HG03457 (cell line): Measurements from ENCODE around the gene ITGA1.

Source experiments
- ATAC-seq: cut with Tn5 transposase; IDR thresholded peaks from one replicate; pipeline ENCODE4 v1.9.1; 2021; ENCODE audit warnings: moderate number of reproducible peaks; ENCODE audit not compliant: unreplicated experiment

The ITGA1 gene

DNA sequence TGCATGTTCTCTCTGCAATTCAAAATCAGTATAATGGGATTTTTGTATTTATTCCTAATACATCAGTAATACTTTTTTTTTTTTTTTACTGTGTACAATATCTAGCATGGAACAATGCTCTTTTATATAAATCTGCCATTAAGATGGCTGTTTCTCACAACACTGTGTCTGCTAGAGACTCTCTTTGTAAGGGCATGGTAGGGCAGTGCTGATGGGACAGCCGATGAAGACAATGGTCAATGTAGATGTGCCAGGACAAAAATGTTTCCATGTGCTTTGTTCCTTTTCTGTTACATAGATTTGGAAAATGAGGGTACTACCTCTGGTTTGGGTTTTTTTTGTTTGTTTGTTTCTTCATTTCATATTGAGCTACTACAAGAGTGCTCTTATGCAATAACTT, 106.1 kb downstream of the ITGA1 start:
- no peak for ATAC-seq

DNA sequence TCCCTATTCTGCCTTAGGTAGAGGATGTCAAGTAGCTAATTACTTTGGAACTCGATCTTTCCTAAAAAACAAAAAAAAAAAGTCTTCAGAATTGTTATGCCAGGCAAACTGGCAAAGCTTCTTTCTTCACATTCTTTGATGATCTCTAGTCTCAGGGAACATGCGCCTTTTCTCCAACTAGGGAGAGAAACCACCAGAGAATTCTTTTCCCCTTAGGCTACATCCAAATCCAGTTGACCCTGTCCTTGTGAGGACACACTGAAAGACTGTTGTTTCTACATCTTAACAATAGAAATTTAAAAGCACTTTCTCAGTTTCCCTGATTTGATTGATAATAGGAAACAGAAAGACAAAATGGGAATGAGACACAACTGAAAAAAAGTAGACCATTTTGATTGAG, 106.7 kb downstream of the ITGA1 start:
- no peak for ATAC-seq

DNA sequence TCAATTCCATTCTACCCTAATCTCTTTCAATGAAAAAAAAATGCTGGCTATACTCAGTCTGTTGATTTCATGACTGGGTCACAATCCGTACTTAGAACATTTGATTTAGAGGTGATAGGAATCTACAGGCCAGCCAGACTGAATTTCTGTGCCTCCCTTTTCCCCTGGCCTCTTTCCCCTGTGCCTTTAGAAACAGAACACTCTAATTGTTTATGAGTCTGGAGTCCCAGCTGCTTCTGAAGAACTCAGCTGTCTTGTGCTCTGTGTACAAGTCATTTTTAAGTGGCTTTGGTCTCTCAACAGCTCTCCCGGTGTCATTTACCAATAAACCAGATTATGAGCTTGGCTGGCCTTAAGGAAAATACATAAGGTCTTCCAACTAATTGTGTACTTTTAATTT, 107.4 kb downstream of the ITGA1 start:
- ATAC-seq, result no peak

DNA sequence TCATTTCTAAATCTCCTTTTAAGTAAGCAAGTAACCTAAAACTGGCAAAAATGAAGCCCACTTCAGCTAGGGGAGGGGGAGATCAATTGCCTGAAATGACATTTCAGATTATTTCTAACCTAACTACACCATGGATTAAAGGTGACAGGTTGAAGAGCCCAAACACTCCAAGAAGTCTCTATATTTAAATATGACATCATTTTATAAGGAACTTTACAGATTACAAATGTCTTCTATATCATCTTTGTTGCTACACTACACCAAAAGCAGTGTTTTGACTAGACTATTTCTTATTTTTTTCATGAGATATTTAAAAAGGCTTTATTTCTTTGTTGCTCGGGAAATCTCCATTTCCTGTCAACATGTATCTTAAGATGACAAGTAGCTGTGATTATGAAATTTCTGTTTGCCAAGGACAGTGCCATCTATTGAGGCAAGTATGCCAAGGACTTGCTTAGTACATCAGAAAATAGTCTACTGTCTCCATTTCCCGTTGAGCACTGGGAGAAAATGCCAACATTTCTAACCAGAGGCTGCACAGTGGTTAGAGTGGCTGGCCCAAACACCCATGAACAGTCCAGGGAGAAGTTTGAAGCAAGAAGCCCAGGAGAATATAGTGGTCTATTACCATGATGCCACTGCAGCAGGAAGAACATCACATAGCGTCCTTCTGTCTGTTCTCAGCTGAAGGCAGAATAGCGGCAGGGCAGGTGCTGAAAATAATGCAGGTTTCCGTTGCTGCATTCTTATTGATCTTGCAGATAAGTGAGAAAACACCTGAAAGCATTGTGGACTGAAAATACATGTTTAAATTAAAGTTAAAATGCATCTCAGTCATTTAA, 108.1 kb downstream of the ITGA1 start:
- ATAC-seq, result no peak

DNA sequence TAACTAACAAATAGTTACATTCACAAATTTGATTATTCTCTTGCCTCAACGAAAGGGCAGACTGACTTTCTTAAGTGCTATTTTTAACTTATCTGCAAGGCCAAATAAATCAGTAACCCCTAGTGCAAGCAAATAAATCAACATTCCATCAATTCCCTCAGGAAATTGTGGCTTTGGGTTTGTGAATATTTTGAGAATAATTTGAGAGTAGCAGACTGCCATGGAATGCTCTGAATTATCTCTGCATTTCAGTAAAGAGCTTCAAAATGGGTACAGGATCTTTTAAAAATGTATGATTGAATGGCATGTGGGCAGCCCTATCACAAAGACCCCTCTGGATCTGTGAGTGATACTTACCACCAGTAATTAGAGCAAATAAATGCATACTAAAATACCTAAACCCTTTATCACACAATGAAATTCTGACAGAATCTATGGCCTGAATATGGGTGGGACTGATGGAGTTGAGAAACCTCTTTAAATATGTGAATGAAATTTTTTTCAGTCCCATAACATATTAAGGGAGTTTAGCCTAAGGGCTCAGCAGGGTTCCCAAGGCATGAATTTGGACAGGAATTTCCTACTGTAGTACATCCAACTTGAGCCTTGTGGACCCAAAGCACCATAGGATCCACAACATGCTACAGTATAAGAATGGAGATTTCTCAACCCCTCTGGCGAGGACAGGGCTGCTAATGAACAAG, 109.0 kb downstream of the ITGA1 start:
- ATAC-seq, result no peak

DNA sequence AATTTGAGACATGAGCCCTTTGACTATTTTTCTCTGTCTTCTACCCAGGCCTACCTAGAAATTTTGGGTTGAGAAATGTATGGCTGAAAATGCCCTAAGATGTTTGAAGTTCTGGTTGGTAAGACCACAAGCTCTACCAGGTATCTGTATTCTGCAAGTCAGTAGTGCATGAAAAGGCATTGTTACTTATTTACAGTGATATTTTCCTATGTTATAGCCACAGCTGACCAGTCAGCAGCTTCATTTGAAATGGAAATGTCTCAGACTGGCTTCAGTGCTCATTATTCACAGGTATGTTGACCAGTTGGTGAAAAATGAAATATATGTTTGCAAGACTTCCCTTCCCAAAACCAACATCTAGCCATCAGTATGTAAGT, 109.5 kb downstream of the ITGA1 start:
- no peak for ATAC-seq

DNA sequence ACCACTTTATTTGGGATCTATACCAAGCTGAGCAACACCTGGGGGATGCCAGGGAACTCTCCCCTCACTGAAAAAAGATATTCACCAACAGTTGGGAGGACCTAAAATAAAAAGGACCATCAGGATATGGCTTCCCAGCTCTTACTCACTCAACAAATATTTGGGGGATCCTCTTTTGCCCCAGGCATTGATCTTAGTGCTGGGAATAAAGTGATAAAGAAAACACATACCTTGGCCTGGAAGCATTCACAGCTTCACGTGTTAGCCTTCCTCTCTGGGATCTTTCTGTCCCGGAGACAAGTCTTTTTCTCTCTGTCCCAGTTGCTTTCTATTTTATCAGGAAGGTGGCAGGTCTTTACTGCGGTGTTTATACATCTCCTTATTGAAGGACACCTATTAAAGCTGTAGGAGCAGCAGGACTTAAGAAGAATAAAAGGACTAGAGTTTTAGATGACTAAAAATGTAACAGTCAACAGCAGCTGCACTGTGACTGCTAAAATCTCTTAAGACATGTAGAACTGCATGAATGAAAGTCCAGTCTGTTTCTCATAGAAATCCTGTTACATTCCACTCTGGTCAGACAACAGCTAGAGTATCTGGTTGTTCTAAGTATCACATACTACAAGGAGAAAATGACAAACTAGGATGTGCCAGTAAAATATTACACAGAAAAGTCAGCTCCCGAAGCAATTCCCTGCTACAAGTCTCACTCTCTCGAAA, 111.4 kb downstream of the ITGA1 start:
- ATAC-seq, result no peak

DNA sequence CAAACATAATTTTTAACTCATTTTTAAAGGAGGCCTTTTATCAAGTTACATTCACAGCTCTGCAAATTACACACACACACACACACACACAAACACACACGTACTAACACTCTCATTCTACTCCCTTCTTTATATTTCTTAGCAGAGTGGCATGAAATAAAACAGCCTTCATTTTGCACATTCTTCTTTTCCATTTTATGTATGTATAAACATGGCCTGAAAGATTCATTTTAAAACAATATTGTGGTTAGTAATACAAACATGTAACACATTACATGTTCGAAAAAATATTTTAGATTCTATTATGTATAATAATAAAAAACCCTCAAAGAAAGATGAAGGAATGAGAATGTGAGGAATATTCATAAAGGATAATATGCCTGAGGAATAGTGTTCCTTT, 115.4 kb downstream of the ITGA1 start:
- no peak for ATAC-seq

DNA sequence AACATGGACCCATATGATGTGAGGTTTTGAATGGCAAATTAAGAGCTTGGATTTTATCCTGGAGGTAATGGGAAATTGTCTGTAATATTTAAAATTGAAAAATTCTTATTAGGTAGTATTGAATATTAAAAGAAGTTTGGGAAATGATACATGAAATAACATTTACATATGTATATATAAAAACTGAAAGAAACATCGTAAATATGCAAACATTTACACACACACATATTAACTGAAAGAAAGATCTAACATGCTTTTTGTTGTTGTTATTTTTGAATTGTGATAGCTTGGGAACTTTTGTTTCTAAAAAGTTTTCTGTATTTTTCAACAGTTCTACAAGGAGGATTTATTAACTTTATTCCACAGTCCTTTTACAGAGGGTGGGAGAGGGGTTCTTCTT, 118.6 kb downstream of the ITGA1 start:
- ATAC-seq, result no peak

DNA sequence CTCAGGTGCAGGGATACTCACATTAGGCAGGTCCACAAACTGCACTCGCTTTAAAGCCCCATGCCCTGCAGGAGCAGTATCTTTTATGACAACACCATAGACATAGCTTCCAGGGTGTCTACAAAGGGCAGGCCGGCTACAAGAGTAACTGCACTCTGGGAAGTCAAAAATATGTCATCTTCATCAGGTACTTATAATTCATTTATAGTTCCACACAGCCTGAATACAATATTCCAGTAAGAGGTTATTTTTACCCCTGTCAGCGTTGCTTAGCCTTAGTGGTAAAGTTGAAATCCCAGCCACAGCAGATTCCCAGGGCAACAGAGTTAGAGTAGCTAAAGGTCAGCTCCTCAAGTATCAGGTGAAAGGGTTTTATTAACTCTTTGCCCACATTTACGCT, 119.1 kb downstream of the ITGA1 start:
- ATAC-seq, result no peak

DNA sequence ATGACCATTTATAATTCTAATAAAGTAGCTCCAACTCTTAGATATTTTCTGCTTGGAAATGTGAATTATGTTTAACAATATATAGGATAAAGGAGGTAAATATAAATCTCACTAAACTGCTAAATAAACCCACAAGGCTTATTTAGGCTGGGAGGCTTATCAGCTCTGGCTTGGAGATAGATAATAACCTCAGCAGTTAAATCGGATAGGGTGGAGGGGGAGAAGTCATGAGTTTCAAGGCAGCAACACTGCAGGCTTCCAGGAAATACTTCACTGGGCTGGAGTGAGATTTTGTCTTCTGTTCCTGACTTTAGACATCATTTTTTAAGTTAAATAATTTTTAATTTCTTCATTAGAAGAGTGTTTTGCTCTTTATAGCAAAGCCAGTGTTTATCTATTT, 121.5 kb downstream of the ITGA1 start:
- ATAC-seq, result no peak

DNA sequence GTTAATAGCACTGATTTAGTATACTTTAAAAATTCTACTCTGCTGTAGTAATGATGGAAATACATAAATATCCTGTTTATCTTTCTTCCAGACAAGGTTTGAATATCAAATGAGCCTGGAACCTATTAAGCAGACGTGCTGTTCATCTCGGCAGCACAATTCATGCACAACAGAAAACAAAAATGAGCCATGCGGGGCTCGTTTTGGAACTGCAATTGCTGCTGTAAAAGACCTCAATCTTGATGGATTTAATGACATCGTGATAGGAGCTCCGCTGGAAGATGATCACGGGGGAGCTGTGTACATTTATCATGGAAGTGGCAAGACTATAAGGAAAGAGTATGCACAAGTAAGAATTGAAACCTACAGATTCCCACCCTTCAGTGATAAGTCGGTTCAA, 122.4 kb downstream of the ITGA1 start:
- no peak for ATAC-seq

DNA sequence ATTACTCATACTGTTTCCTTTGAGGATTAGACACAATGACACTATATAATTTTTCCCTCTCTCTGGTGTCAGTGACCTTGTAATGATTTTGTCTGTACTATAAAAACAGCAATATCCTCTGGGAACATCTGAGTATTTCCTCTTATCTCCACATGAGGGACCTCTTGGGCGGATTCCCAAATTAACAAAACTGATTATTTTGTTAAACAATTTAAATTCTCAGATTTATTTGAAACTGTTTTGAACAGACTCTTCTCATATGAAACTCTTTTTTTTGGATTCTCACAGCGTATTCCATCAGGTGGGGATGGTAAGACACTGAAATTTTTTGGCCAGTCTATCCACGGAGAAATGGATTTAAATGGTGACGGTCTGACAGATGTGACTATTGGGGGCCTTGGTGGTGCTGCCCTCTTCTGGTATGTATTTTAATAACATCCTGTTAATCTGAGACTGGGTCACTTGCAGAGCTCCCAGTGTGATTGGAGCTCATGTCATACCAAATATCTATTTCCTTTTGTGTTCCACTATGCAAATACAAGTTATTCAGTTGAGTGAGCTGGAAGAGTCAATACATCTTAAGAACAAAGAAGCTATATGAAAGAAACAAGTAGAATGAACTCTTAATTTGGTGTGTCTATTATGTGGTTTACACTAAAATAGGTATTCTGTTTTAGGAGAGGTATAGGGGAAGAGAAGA, 127.6 kb downstream of the ITGA1 start:
- ATAC-seq, result peak; percentile 97

DNA sequence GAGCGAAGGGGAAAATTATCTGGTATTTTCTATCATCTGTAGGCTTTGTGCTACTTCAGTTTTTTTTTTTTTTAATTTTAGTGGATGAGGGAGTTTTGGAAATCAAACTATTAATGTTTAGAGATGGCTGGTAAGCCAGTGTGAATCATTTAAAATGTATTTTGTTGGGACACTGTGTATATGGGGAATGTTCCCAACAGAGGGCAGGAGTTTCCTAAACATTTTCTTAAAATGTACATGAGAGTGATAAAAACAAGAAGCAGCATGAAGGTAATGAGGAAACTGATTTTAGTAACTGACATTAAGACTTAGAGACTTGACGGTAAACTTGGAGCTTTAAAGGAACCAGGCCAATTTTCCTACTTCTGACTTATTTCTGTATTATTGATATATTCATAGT, 133.2 kb downstream of the ITGA1 start:
- no peak for ATAC-seq

DNA sequence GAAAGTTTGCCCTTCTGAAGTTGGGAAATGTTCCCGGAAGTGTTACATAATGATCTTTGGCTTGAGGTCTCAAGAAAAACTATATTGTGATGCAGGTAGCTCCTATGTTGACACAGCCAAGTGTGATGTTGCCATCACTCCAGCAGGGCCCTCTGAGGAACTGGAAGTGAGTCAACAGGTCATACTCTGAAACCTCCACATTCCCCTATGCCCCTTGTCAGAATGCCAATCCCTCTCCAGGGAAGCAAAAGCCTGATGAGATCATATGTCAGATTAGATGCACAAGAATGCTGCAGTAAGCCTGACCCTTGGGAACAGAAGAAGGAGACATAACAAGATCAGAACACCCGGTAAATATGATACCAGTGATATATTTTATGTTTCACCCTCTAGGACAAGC, 134.7 kb downstream of the ITGA1 start:
- no peak for ATAC-seq

DNA sequence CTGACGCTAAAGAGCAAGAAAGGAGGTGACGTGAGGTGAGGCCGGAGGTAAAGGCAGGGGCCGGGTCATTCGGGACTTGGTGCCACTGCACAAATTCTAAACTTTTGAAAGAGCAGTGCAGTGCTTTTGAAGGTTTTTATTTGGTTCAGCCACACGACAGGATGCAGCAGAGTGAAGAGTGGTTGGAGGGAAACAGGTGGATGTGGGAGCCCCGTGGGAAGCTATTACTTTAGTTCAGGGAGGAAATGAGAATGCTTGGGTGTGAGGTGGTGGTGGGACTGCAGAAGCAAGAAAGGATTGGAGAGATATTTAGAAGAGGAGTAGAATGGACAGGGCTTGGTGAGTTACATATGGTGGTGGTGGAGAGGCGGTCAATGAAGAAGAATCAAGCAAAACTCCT, 136.7 kb downstream of the ITGA1 start:
- no peak for ATAC-seq

DNA sequence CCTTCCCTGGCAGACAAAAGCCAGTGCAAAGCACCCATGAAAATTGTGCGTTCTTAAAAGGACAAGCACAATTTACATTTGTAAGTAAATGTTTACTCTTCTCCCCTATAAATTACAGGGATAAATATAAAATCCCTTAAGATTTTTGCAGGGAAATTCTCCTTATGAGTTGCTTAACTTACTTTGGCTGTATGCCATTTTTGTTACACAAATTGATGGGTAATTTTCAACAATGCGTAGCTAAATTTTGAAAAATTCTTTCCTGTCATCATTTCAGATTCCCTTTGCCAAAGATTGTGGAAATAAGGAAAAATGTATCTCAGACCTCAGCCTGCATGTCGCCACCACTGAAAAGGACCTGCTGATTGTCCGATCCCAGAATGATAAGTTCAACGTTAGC, 137.3 kb downstream of the ITGA1 start:
- ATAC-seq, result no peak

DNA sequence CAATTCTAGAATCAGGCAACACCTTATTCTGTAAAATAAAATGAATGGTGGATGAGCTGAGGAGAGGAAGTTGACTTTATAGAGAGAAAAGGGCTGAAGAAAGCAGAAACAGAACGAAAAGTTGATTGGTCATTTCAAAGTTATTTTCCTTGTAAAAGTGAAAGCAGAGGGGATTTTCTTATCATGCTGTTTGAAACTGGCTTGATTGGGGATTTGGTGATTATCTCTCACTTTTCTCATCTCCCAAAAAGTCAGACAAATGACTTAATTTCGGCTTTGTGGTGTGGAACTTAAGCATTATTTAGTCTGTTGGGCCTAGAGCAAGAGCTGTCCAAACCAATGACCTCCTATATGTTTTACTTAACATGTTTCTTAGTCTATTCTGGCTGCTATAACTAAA, 141.0 kb downstream of the ITGA1 start:
- ATAC-seq, result no peak

DNA sequence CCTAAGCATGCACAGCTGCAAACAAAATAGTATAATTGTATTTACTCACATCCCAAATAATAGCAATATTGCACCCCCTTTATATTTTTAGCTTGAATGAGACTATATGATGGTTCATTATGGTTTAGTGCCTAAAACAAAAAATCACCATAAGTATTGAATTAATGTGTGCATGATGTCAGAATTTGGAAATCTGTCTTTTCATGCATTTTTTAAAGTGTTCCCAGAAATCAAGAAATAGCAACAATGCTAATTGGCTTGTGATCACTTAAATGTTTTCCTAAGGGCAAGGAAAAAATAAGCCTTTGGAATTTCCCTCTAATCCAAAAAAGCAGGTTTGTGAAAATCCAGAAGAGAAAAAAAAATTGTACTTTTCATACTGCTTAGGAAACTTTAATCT, 150.5 kb downstream of the ITGA1 start:
- no peak for ATAC-seq

DNA sequence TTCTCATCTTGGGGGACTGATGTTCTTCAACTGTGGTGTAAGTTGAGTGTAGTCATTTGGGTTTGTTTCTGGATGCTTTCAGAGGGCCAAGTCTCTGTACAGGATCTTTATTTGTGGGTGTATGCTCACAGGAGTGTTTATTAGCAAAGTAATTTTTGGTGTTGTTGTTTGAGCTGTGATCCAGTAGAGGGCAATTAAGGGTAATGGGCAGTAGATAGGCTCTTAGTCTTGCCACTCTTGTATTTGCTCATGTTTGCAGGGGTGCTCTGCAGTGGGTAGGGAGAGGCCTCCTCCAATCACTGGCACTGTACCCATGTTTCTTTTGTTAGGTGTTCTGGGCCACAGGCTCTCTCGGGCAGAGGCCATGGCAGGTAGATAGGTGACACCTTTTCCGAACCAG, 155.6 kb downstream of the ITGA1 start:
- peak; percentile 38 for ATAC-seq

DNA sequence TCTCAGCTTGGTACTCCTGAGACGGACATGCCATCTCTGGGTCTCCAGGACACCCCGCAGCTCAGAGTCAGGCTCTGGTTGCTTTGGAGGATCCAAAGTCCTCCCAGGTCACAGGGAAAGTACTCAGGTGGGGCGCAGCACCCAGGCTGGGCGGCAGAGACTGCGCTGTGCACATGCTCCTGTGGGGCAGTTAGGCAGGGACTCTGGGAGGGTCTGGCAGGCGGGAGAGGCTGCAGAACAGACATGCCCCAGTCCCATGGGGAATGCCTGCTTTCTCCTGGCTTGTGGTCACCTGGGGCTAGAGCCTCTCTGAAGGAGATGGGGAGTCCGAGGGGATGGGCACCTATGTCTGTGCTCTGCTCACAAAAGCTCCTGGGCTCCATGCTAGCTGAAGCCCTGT, 156.1 kb downstream of the ITGA1 start:
- ATAC-seq, result no peak
